NAMALWA (cell line): Measurements from ENCODE around the gene AIFM2.
"Not testable (repeated sequence)": the region's sequence is repeated elsewhere in the genome, so short reads cannot be mapped to it uniquely, and the experiment has no call there.

Experiments
- DNase-seq: peaks from one replicate; pipeline ENCODE4 v3.0.0-alpha.2; 2015; ENCODE audit warnings: low spot score

The AIFM2 gene

GRCh38 chr10:70092389-70092718 is 40.3 kb downstream of the AIFM2 start:
- DNase-seq, result no peak

- DNase-seq, result no peak
These were observed 41.7 kb downstream of the AIFM2 start for GRCh38 chr10:70090951-70091350.

GRCh38 chr10:70090013-70090412 is 42.6 kb downstream of the AIFM2 start:
- DNase-seq, result no peak

- DNase-seq, result no peak
These were observed 44.3 kb downstream of the AIFM2 start for GRCh38 chr10:70088308-70088698.

GRCh38 chr10:70087616-70088307 is 44.9 kb downstream of the AIFM2 start:
- DNase-seq, result no peak

GRCh38 chr10:70085975-70086613 is 46.5 kb downstream of the AIFM2 start:
- no peak for DNase-seq

GRCh38 chr10:70084189-70084588 is 48.4 kb downstream of the AIFM2 start:
- peak; percentile 11 for DNase-seq

GRCh38 chr10:70080789-70081188 is 51.8 kb downstream of the AIFM2 start:
- DNase-seq, result not testable (repeated sequence)

- no peak for DNase-seq
These were observed 53.7 kb downstream of the AIFM2 start for GRCh38 chr10:70078937-70079336.

GRCh38 chr10:70078329-70078728 is 54.3 kb downstream of the AIFM2 start:
- no peak for DNase-seq

GRCh38 chr10:70074971-70075370 is 57.7 kb downstream of the AIFM2 start:
- no peak for DNase-seq

- no peak for DNase-seq
These were observed 58.5 kb downstream of the AIFM2 start for GRCh38 chr10:70074165-70074564.

- DNase-seq, result no peak
These were observed 61.8 kb downstream of the AIFM2 start for GRCh38 chr10:70070834-70071233.

- no peak for DNase-seq
These were observed 63.3 kb downstream of the AIFM2 start for GRCh38 chr10:70069346-70069745.

- no peak for DNase-seq
These were observed 63.7 kb downstream of the AIFM2 start for GRCh38 chr10:70068925-70069324.

GRCh38 chr10:70067586-70067985 is 65.0 kb downstream of the AIFM2 start:
- no peak for DNase-seq

- no peak for DNase-seq
These were observed 66.4 kb downstream of the AIFM2 start for GRCh38 chr10:70066190-70066589.

GRCh38 chr10:70064486-70064885 is 68.1 kb downstream of the AIFM2 start:
- DNase-seq, result no peak

- no peak for DNase-seq
These were observed 69.1 kb downstream of the AIFM2 start for GRCh38 chr10:70063418-70064098.
